ENCODE data around the gene TST. TPM values are rescaled to one million over a fixed set of nuclear protein-coding genes. Genes with fewer than 3 reads are reported as not detected.

The TST gene
- polyA plus RNA-seq, 1 of the 3 experiments (the other 2 are of a cell fraction): 49.4 TPM

DNA sequence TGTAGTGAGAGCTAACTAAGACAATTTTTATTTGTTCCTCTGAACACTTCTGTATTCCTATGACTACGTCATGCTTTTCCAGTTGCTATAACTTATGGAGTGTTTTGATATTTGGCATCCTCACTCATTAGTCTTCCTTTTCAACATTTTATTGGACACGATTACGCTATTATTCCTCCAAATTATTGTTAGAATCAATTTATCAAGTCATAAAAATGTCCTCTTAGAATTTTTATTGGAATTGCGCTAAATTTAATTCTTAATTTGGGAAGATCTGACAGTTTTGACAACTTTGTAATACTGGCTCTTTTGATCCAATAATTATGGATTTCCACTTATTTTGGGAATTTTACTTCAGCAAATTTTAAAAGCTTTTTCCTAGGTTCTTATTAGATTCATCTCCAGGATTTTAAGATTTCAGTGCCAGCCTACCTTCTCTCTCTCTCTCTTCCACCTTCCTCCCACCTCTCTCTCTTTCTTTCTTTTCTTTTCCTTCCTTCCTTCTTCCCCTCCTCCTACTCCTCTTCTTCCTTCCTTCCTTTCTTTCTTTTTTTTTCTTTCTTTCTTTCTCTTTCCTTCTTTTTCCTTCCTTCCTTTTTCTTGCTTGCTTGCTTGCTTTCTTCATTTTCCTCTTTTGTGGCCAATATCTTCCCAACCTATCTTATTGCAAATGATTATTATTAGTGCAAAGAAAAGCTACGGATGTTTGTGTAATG lies 50.8 kb downstream of the TST start:
- no peaks in the 10 kb centered on the region for H3K9me2 ChIP-seq
- ChIA-PET POLR2A (no interaction called here), CTCF (interaction anchor here (2.8 to 3.3 kb wide), 2 partner anchors 9 to 112 kb away, joined by 15 to 18 read pairs; no protein-coding TSS in a partner anchor)
- no peak overlapping the region for H3K27ac ChIP-seq (ENCODE audit: low read depth in 2 of 2, low read length in 1 of 2)
- H3K36me3 ChIP-seq (replicated peaks in 1 of 2; ENCODE audit: control insufficient read depth in 1 of 2, insufficient read depth in 2 of 2, low read length in 1 of 2): no peaks in the 10 kb centered on the region
- no peak overlapping the region for H3K4me2 ChIP-seq
- no peaks in the 10 kb centered on the region for H3F3A ChIP-seq (replicated peaks; ENCODE audit: insufficient read depth)
- no peaks in the 10 kb centered on the region for H3K4me1 ChIP-seq (ENCODE audit: control insufficient read depth in 1 of 2, insufficient read depth in 2 of 2, low read depth in 1 of 2, low read length in 1 of 2)
- H3K9me3 ChIP-seq: no peaks in the 10 kb centered on the region
- no peak for DNase-seq
- H4K20me1 ChIP-seq (ENCODE audit: insufficient read depth): no peaks in the 10 kb centered on the region
- no peaks in the 10 kb centered on the region for H3K79me2 ChIP-seq (ENCODE audit: insufficient read depth)
- no peak for TF ChIP-seq SIN3A (IDR thresholded peaks at IDR 0.05; ENCODE audit: borderline replicate concordance, low read depth, low read length)
- no peak for TF ChIP-seq GATA2 (CRISPR knock-in tag; IDR thresholded peaks at IDR 0.05)
- TF ChIP-seq GABPA (IDR thresholded peaks at IDR 0.05; ENCODE audit: low read depth): no peak
- TF ChIP-seq EP300 (IDR thresholded peaks at IDR 0.05; ENCODE audit: borderline replicate concordance in 1 of 2, low read depth in 1 of 2, low read length in 1 of 2): no peak
- TF ChIP-seq, protein P1, sequence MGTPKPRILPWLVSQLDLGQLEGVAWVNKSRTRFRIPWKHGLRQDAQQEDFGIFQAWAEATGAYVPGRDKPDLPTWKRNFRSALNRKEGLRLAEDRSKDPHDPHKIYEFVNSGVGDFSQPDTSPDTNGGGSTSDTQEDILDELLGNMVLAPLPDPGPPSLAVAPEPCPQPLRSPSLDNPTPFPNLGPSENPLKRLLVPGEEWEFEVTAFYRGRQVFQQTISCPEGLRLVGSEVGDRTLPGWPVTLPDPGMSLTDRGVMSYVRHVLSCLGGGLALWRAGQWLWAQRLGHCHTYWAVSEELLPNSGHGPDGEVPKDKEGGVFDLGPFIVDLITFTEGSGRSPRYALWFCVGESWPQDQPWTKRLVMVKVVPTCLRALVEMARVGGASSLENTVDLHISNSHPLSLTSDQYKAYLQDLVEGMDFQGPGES (IDR thresholded peaks at IDR 0.05; ENCODE audit: low read depth, low read length): no peak
- TF ChIP-seq MXI1 (IDR thresholded peaks at IDR 0.05; ENCODE audit: low read depth, low read length): no peak
- 69% methylated on average over 5 of the region's 5 CpGs for WGBS (ENCODE audit: low lambda C conversion rate)
- H2AFZ ChIP-seq (ENCODE audit: low read depth): no peak overlapping the region
- H3K4me3 ChIP-seq (ENCODE audit: low read depth in 2 of 2, low read length in 1 of 2): no peak overlapping the region
- peaks cover 36% of the 10 kb centered on the region; the same call in 1 of the 2 replicates for H3K27me3 ChIP-seq (ENCODE audit: insufficient read depth)
- H3K9ac ChIP-seq: no peak overlapping the region

DNA sequence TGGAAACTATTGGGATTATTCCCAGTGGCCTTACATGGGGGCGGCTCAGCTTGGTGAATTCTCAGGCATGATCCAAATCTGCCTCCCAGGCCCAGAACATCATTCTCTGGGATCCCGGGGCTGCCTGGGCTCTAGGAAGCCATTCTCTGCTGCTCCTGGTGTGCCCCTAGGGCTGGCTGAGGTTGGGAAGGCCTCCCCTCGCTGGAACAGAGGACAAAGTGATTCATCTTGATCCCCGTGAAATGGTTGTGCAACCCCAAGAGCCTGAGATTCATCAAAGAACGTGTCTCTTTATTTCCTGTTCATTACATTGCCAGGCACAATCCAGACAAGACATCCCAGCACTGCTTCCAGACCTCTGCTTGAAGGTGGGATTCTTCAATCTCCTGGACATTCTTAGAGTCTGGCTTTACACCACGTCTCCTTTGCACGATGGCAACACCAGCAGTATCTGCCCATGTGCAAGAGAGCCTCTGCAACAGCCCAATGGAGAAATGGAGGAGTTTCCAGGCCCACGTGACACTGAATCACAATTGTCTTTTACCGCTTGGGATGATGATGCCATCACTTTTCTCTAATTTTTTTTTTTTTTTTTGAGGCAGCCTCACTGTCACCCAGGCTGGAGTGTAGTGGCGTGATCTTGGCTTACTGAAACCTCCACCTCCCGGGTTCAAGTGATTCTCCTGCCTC lies 52.3 kb downstream of the TST start:
- Histone ChIP-seq H3K4me1 (ENCODE audit: control insufficient read depth in 1 of 2, insufficient read depth in 2 of 2, low read depth in 1 of 2, low read length in 1 of 2) (no peaks in the 10 kb centered on the region), H3K9me2 (no peaks in the 10 kb centered on the region), H3K27me3 (ENCODE audit: insufficient read depth) (peaks cover 26% of the 10 kb centered on the region; the same call in 1 of the 2 replicates), H2AFZ (ENCODE audit: low read depth) (no peak overlapping the region), H3K79me2 (ENCODE audit: insufficient read depth) (no peaks in the 10 kb centered on the region), H3K4me2 (no peak overlapping the region), H3F3A (replicated peaks; ENCODE audit: insufficient read depth) (no peaks in the 10 kb centered on the region), H3K4me3 (ENCODE audit: low read depth in 2 of 2, low read length in 1 of 2) (no peak overlapping the region), H3K9ac (no peak overlapping the region), H4K20me1 (ENCODE audit: insufficient read depth) (no peaks in the 10 kb centered on the region), H3K36me3 (replicated peaks in 1 of 2; ENCODE audit: control insufficient read depth in 1 of 2, insufficient read depth in 2 of 2, low read length in 1 of 2) (no peaks in the 10 kb centered on the region), H3K9me3 (no peaks in the 10 kb centered on the region), H3K27ac (ENCODE audit: low read depth in 2 of 2, low read length in 1 of 2) (no peak overlapping the region)
- CTCF ChIA-PET: interaction anchor here (2.8 to 3.3 kb wide), 2 partner anchors 11 to 111 kb away, joined by 15 to 18 read pairs; no protein-coding TSS in a partner anchor
- POLR2A ChIA-PET: no interaction called here
- WGBS (ENCODE audit: low lambda C conversion rate): 50% methylated on average over 8 of the region's 11 CpGs
- no peak for DNase-seq
- TF ChIP-seq FOXJ3 (CRISPR knock-in tag; IDR thresholded peaks at IDR 0.05) (no peak), RXRA (IDR thresholded peaks at IDR 0.05; ENCODE audit: borderline replicate concordance, low read depth) (no peak), RFX5 (IDR thresholded peaks at IDR 0.05; ENCODE audit: low read length) (no peak), SIN3A (IDR thresholded peaks at IDR 0.05; ENCODE audit: borderline replicate concordance, low read depth, low read length) (no peak), TCF12 (IDR thresholded peaks at IDR 0.05) (no peak), CHD2 (IDR thresholded peaks at IDR 0.05; ENCODE audit: low read length, partially characterized antibody) (no peak)
- TF ChIP-seq, protein P1 (IDR thresholded peaks at IDR 0.05; ENCODE audit: low read depth, low read length): no peak
- TF ChIP-seq, protein P2, sequence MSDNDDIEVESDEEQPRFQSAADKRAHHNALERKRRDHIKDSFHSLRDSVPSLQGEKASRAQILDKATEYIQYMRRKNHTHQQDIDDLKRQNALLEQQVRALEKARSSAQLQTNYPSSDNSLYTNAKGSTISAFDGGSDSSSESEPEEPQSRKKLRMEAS (IDR thresholded peaks at IDR 0.05; ENCODE audit: low read depth): no peak
- TF ChIP-seq, protein P3, sequence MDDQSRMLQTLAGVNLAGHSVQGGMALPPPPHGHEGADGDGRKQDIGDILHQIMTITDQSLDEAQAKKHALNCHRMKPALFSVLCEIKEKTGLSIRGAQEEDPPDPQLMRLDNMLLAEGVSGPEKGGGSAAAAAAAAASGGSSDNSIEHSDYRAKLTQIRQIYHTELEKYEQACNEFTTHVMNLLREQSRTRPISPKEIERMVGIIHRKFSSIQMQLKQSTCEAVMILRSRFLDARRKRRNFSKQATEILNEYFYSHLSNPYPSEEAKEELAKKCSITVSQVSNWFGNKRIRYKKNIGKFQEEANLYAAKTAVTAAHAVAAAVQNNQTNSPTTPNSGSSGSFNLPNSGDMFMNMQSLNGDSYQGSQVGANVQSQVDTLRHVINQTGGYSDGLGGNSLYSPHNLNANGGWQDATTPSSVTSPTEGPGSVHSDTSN (IDR thresholded peaks at IDR 0.05): no peak
- TF ChIP-seq, protein P4, sequence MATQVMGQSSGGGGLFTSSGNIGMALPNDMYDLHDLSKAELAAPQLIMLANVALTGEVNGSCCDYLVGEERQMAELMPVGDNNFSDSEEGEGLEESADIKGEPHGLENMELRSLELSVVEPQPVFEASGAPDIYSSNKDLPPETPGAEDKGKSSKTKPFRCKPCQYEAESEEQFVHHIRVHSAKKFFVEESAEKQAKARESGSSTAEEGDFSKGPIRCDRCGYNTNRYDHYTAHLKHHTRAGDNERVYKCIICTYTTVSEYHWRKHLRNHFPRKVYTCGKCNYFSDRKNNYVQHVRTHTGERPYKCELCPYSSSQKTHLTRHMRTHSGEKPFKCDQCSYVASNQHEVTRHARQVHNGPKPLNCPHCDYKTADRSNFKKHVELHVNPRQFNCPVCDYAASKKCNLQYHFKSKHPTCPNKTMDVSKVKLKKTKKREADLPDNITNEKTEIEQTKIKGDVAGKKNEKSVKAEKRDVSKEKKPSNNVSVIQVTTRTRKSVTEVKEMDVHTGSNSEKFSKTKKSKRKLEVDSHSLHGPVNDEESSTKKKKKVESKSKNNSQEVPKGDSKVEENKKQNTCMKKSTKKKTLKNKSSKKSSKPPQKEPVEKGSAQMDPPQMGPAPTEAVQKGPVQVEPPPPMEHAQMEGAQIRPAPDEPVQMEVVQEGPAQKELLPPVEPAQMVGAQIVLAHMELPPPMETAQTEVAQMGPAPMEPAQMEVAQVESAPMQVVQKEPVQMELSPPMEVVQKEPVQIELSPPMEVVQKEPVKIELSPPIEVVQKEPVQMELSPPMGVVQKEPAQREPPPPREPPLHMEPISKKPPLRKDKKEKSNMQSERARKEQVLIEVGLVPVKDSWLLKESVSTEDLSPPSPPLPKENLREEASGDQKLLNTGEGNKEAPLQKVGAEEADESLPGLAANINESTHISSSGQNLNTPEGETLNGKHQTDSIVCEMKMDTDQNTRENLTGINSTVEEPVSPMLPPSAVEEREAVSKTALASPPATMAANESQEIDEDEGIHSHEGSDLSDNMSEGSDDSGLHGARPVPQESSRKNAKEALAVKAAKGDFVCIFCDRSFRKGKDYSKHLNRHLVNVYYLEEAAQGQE (IDR thresholded peaks at IDR 0.05; ENCODE audit: low read depth, low read length): no peak
- TF ChIP-seq, protein P5, sequence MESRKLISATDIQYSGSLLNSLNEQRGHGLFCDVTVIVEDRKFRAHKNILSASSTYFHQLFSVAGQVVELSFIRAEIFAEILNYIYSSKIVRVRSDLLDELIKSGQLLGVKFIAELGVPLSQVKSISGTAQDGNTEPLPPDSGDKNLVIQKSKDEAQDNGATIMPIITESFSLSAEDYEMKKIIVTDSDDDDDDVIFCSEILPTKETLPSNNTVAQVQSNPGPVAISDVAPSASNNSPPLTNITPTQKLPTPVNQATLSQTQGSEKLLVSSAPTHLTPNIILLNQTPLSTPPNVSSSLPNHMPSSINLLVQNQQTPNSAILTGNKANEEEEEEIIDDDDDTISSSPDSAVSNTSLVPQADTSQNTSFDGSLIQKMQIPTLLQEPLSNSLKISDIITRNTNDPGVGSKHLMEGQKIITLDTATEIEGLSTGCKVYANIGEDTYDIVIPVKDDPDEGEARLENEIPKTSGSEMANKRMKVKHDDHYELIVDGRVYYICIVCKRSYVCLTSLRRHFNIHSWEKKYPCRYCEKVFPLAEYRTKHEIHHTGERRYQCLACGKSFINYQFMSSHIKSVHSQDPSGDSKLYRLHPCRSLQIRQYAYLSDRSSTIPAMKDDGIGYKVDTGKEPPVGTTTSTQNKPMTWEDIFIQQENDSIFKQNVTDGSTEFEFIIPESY (IDR thresholded peaks at IDR 0.05; ENCODE audit: borderline replicate concordance, low read depth): no peak

Measured in SK-N-SH (cell line).